GM12878 (cell line): ENCODE measurements around the gene USP34. TPM values are rescaled to one million over a fixed set of nuclear protein-coding genes. Genes with fewer than 3 reads are reported as not detected.

Experiments
- CREM ChIP-seq: IDR thresholded peaks from 2 replicates; pipeline ENCODE4 v1.6.1; 2014; ENCODE audit warnings: antibody characterized with exemption, low read depth
- EP300 ChIP-seq, 2 experiments: fragments of 150-350 bp in 1 of 2; IDR thresholded peaks; 2 replicates each; pipeline ENCODE4 v1.6.1; 2011 to 2012; ENCODE audit warnings: low read depth in 2 of 2, low read length in 2 of 2, borderline replicate concordance in 1 of 2, improper control_type of control experiment in 1 of 2, inconsistent platforms in 1 of 2; ENCODE audit not compliant: control insufficient read depth in 1 of 2
- KAT2A ChIP-seq: conservative IDR thresholded peaks from 2 replicates; pipeline ENCODE4 v1.6.1; 2011; ENCODE audit warnings: low read depth, low read length; ENCODE audit not compliant: control insufficient read depth
- MEF2B ChIP-seq: fragments of 450-650 bp; IDR thresholded peaks from 2 replicates; pipeline ENCODE4 v1.6.1; 2018; ENCODE audit warnings: mild to moderate bottlenecking, moderate library complexity; ENCODE audit not compliant: partially characterized antibody, poor library complexity, severe bottlenecking
- NBN ChIP-seq: fragments of 450-650 bp; IDR thresholded peaks from 2 replicates; pipeline ENCODE4 v1.6.1; 2016
- STAT3 ChIP-seq: IDR thresholded peaks from 2 replicates; pipeline ENCODE4 v1.6.1; 2011; ENCODE audit warnings: low read depth, low read length, improper control_type of control experiment
- polyA plus RNA-seq, 11 experiments: library from polyadenylated mRNA; depleted of rRNA in 4 of 11; unstranded in 6 of 11; stranded (reverse) in 5 of 11; fragments of >200 nt; fragmentation: Nextera tagmentation in 4 of 11; fragmentation: Illumina TruSeq in 1 of 11; extraction: Ambion mirVana in 4 of 11; extraction: Trizol in 1 of 11; gene quantifications; 1 replicate in 1 of 11; 2 replicates in 10 of 11; pipeline versions ENCODE4 v1.2.1 to v1.2.3, GENCODE V29; 2011 to 2016; ENCODE audit warnings: inconsistent platforms in 2 of 11, missing spikeins in 2 of 11, low read depth in 1 of 11
- total RNA-seq, 4 experiments: library from RNA; depleted of rRNA in 3 of 4; stranded (reverse); fragments of >200 nt in 3 of 4; fragmentation: Illumina TruSeq in 1 of 4; extraction: Trizol in 1 of 4; gene quantifications; 2 replicates each; pipeline versions ENCODE4 v1.2.1 to v1.2.3, GENCODE V29; 2013 to 2021
- TF ChIP-seq, protein P1 (sequence below): fragments of 450-650 bp; formaldehyde crosslinking; IDR thresholded peaks from 2 replicates; pipeline ENCODE4 v1.4.0; 2020; ENCODE audit warnings: mild to moderate bottlenecking, moderate library complexity
- TF ChIP-seq, protein P2 (sequence below): IDR thresholded peaks from 2 replicates; pipeline ENCODE4 v1.6.1; 2012; ENCODE audit warnings: low read length, inconsistent platforms
- TF ChIP-seq, protein P3 (sequence below): fragments of 450-650 bp; conservative IDR thresholded peaks from 2 replicates; pipeline ENCODE4 v1.6.1; 2017; ENCODE audit warnings: mild to moderate bottlenecking, moderate library complexity

Gene USP34
- total and polyA plus RNA-seq, 10 of the 15 experiments (the other 5 are each of a cell fraction or from before 2014, with no cell fraction given): 26.2 to 106 (median 62.1) TPM

DNA sequence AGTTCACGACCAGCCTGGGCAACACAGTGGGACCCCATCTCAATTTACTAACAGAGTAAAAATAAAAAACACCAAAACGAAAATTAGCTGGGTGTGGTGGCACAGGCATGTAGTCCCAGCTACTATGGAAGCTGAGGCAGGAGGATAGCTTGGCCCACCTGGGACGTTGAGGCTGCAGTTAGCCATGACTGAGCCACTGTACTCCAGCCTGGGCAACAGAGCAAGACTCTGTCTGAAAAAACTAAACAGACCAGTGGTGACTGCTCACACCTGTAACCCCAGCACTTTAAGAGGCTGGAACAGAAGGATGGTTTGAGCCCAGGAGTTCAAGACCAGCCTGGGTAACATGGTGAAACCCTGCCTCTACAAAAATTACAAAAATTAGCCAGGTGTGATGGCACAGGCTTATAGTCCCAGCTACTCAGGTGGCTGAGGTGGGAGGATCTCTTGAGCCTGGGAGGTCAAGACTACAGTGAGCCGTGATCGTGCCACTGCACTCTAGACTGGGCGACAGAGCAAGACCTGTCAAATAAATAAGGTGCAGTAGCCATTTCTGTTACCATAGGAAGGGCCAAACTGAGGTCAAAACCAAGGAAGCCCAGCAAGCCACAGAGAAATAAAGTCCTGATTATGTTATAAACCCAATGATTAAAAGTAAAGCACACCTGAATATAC lies 14.0 kb downstream of the USP34 start (continued):
- no peak for TF ChIP-seq EP300 (IDR thresholded peaks at IDR 0.05; ENCODE audit: borderline replicate concordance in 1 of 2, control insufficient read depth in 1 of 2, low read depth in 2 of 2, low read length in 2 of 2)
- TF ChIP-seq, protein P1, sequence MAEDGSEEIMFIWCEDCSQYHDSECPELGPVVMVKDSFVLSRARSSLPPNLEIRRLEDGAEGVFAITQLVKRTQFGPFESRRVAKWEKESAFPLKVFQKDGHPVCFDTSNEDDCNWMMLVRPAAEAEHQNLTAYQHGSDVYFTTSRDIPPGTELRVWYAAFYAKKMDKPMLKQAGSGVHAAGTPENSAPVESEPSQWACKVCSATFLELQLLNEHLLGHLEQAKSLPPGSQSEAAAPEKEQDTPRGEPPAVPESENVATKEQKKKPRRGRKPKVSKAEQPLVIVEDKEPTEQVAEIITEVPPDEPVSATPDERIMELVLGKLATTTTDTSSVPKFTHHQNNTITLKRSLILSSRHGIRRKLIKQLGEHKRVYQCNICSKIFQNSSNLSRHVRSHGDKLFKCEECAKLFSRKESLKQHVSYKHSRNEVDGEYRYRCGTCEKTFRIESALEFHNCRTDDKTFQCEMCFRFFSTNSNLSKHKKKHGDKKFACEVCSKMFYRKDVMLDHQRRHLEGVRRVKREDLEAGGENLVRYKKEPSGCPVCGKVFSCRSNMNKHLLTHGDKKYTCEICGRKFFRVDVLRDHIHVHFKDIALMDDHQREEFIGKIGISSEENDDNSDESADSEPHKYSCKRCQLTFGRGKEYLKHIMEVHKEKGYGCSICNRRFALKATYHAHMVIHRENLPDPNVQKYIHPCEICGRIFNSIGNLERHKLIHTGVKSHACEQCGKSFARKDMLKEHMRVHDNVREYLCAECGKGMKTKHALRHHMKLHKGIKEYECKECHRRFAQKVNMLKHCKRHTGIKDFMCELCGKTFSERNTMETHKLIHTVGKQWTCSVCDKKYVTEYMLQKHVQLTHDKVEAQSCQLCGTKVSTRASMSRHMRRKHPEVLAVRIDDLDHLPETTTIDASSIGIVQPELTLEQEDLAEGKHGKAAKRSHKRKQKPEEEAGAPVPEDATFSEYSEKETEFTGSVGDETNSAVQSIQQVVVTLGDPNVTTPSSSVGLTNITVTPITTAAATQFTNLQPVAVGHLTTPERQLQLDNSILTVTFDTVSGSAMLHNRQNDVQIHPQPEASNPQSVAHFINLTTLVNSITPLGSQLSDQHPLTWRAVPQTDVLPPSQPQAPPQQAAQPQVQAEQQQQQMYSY (CRISPR knock-in tag): no peak
- TF ChIP-seq, protein P2, sequence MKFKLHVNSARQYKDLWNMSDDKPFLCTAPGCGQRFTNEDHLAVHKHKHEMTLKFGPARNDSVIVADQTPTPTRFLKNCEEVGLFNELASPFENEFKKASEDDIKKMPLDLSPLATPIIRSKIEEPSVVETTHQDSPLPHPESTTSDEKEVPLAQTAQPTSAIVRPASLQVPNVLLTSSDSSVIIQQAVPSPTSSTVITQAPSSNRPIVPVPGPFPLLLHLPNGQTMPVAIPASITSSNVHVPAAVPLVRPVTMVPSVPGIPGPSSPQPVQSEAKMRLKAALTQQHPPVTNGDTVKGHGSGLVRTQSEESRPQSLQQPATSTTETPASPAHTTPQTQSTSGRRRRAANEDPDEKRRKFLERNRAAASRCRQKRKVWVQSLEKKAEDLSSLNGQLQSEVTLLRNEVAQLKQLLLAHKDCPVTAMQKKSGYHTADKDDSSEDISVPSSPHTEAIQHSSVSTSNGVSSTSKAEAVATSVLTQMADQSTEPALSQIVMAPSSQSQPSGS: no peak
- no peak for TF ChIP-seq KAT2A
- no peak for TF ChIP-seq STAT3
- no peak for TF ChIP-seq CREM
- TF ChIP-seq, protein P3, sequence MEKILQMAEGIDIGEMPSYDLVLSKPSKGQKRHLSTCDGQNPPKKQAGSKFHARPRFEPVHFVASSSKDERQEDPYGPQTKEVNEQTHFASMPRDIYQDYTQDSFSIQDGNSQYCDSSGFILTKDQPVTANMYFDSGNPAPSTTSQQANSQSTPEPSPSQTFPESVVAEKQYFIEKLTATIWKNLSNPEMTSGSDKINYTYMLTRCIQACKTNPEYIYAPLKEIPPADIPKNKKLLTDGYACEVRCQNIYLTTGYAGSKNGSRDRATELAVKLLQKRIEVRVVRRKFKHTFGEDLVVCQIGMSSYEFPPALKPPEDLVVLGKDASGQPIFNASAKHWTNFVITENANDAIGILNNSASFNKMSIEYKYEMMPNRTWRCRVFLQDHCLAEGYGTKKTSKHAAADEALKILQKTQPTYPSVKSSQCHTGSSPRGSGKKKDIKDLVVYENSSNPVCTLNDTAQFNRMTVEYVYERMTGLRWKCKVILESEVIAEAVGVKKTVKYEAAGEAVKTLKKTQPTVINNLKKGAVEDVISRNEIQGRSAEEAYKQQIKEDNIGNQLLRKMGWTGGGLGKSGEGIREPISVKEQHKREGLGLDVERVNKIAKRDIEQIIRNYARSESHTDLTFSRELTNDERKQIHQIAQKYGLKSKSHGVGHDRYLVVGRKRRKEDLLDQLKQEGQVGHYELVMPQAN: no peak
- TF ChIP-seq MEF2B: no peak
- no peak for TF ChIP-seq NBN
